ENCODE results near the gene HFE.
"Not testable (repeated sequence)": the region's sequence is repeated elsewhere in the genome, so short reads cannot be mapped to it uniquely, and the experiment has no call there.

HFE gene

DNA sequence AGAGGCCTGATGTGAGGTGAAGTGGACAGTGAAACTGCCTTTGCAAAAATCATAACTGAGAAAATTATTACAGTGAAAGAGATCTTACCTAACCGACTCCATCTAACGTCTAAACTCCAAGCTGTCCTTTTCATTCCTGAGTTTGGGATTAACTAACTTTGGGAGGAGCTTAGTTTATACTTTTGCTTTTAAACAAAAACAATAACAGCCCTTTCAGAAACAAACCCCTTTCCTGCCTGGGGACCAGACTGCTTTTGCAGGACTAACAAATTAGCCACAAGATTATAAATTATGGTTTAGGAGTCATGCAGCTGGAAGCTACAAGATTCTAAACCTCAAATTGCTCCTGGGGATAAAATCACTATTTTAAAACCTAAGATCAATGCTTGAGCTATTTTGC lies 38.6 kb upstream of the HFE start:
- Histone ChIP-seq H3K9ac (ENCODE audit: insufficient read length, low read depth) (no peak overlapping the region), H3K4me3 (ENCODE audit: insufficient read length, low read depth) (no peak overlapping the region), H3K9me3 (ENCODE audit: insufficient read depth, low read length) (no peaks in the 10 kb centered on the region), H3K36me3 (ENCODE audit: insufficient read depth, insufficient read length, low read length) (no peaks in the 10 kb centered on the region), H3K4me1 (ENCODE audit: insufficient read depth, insufficient read length) (no peaks in the 10 kb centered on the region), H3K27me3 (ENCODE audit: insufficient read depth, insufficient read length) (no peaks in the 10 kb centered on the region)
- no peak for TF ChIP-seq ZNF274 (IDR thresholded peaks at IDR 0.05; ENCODE audit: low read depth, low read length)
- DNase-seq (ENCODE audit: low read depth, low spot score), result no peak

DNA sequence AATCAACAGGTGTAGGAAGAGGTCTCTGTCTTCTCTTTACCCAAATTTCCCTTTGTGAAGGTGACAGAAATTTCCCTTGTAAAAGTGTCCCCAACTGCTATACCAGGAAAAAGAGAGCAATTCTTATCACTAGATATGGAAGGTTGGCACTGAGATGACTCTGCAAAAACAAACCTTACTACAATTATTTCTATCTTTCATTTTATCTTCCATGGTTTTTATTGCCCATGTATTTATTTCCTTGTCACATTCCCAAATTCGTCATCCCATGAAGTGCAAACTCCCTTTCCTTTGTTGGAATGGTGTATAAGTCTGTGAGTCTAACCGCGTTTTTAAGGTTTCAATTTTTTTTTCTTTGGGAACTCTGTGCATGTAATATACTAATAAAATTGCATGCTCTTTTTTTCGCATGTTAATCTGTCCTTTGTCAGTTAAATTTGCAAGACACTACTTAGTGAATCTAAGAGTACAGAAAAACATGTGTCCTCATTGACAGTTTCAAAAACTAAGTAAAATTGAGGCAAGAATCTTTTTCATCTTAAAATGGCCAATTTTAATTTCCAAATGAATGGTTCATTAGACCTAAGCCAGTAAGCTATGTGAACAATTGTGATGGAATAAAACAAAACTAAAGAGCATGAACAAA lies 35.4 kb upstream of the HFE start:
- no peaks in the 10 kb centered on the region for H3K9me3 ChIP-seq (ENCODE audit: insufficient read depth, low read length)
- H3K27me3 ChIP-seq (ENCODE audit: insufficient read depth, insufficient read length), result no peaks in the 10 kb centered on the region
- H3K4me1 ChIP-seq (ENCODE audit: insufficient read depth, insufficient read length), result no peaks in the 10 kb centered on the region
- H3K36me3 ChIP-seq (ENCODE audit: insufficient read depth, insufficient read length, low read length), result no peaks in the 10 kb centered on the region
- H3K9ac ChIP-seq (ENCODE audit: insufficient read length, low read depth), result no peak overlapping the region
- H3K4me3 ChIP-seq (ENCODE audit: insufficient read length, low read depth), result no peak overlapping the region
- DNase-seq (ENCODE audit: low read depth, low spot score), result no peak
- TF ChIP-seq ZNF274 (IDR thresholded peaks at IDR 0.05; ENCODE audit: low read depth, low read length), result no peak
- no peak for TF ChIP-seq SUZ12 (IDR thresholded peaks at IDR 0.05; ENCODE audit: extremely low read depth, insufficient read depth, insufficient read length)
- no peak for TF ChIP-seq YY1 (IDR thresholded peaks at IDR 0.05; ENCODE audit: insufficient read depth, insufficient read length)

DNA sequence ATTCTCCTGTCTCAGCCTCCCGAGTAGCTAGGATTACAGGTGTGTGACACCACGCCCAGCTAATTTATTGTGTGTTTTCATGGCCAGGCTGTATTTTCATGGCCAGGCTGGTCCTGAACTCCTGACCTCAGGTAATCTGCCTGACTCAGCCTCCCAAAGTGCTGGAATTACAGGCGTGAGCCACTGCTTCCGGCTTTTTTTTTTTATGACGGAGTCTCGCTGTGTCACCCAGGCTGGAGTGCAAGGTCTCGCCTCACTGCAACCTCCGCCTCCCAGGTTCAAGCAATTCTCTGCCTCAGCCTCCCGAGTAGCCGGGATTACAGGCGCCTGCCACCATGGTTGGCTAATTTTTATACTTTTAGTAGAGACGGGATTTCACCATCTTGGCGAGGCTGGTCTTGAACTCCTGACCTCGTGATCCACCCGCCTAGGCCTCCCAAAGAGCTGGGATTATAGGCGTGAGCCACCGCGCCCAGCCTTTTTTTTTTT lies 34.4 kb upstream of the HFE start:
- H3K4me1 ChIP-seq (ENCODE audit: insufficient read depth, insufficient read length); DNase-seq (ENCODE audit: low read depth, low spot score): not testable (repeated sequence)

DNA sequence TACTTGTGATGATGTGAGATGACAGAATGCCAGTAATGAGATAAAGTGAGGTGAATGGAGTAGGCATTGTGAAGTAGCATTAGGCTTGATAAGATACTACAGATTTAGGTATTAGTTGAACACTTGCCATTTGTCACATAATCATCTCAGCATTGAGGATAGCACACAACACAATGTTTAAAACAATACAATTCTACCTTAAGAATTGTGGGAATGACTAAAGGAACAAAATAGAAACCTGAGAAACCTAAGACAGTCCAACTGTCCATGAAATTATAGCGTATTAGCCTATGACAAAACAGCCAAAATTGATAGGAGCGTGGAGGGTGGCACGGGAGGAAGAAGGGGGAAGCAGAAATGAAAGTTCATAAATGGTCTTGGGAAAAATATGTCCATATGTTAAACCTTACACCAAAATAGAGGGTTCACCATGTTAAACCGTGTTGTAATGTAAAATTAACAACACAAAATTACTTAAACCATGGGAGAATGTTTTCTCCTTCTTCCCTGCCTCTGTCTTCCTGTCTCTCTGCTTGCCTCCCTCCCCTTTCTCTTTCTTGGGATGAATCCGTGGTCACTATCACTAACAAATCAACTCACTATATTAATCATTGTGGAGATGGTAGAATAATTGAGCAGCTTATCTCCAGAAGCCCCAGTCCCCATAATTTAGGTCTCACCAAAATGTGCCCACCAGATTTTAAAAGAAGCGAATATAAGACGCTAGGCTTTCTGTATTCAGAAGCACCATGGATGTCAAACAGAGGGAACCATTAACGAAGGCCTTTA lies 33.0 kb upstream of the HFE start:
- no peak for DNase-seq (ENCODE audit: low read depth, low spot score)
- no peaks in the 10 kb centered on the region for H3K9me3 ChIP-seq (ENCODE audit: insufficient read depth, low read length)
- no peaks in the 10 kb centered on the region for H3K27me3 ChIP-seq (ENCODE audit: insufficient read depth, insufficient read length)
- H3K9ac ChIP-seq (ENCODE audit: insufficient read length, low read depth), result peak overlapping the region; percentile 70
- TF ChIP-seq ZNF274 (IDR thresholded peaks at IDR 0.05; ENCODE audit: low read depth, low read length), result no peak
- no peak for TF ChIP-seq SUZ12 (IDR thresholded peaks at IDR 0.05; ENCODE audit: extremely low read depth, insufficient read depth, insufficient read length)
- TF ChIP-seq YY1 (IDR thresholded peaks at IDR 0.05; ENCODE audit: insufficient read depth, insufficient read length), result no peak
- H3K4me1 ChIP-seq (ENCODE audit: insufficient read depth, insufficient read length), result no peaks in the 10 kb centered on the region
- H3K36me3 ChIP-seq (ENCODE audit: insufficient read depth, insufficient read length, low read length), result no peaks in the 10 kb centered on the region
- H3K4me3 ChIP-seq (ENCODE audit: insufficient read length, low read depth), result peak overlapping the region; percentile 71

More for the DNA sequence above, 34.4 kb upstream of the HFE start:
- not testable (repeated sequence) for H3K9ac ChIP-seq (ENCODE audit: insufficient read length, low read depth); H3K4me3 ChIP-seq (ENCODE audit: insufficient read length, low read depth); H3K36me3 ChIP-seq (ENCODE audit: insufficient read depth, insufficient read length, low read length); H3K27me3 ChIP-seq (ENCODE audit: insufficient read depth, insufficient read length); H3K9me3 ChIP-seq (ENCODE audit: insufficient read depth, low read length)

DNA sequence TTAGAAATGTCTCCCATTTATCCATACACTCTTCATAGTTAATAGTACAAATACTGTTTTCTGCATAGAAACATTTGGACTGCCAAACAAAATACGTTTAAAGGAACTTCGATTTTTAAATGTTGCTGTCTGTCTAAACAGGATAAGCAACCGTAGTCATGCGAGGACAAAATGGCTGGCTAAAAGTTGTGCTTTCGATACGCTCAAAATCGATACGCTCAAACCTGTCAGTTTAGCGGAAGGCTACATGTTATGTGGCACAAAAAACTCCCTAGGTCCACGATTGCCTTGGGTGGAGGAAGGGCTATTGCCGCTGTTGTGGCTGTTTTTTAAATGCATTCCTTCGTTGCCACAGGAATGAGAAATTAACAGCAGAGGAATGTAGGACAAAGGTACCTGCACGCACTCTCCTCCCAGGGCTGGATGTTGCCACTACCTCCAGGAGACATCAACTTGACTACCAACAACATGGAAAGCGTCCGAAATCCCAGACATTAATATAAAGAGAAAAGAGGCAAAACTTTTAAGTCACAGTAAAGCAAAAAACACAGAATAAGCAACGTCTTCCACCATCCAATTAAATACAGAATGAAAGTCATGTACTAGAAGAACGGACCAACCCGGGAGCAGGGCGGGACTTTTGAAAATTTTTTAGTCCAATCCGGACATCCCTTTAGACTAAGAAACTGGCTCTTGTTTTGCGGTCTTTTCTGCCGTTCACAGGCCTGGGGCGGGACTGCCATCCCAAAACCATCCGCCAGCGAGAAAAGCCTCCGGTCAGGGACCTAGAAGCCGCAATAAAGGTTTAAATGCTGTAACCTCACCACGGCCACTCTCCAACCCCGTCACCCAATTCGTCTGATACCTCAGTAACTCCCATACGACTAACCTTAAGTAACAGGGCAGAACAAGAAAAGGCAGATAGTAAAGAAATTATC lies 32.2 kb upstream of the HFE start:
- no peak for DNase-seq (ENCODE audit: low read depth, low spot score)
- Histone ChIP-seq H3K4me1 (ENCODE audit: insufficient read depth, insufficient read length) (no peaks in the 10 kb centered on the region), H3K27me3 (ENCODE audit: insufficient read depth, insufficient read length) (no peaks in the 10 kb centered on the region), H3K4me3 (ENCODE audit: insufficient read length, low read depth) (peak overlapping the region; percentile 71), H3K9ac (ENCODE audit: insufficient read length, low read depth) (peak overlapping the region; percentile 70), H3K36me3 (ENCODE audit: insufficient read depth, insufficient read length, low read length) (no peaks in the 10 kb centered on the region), H3K9me3 (ENCODE audit: insufficient read depth, low read length) (no peaks in the 10 kb centered on the region)
- TF ChIP-seq SUZ12 (IDR thresholded peaks at IDR 0.05; ENCODE audit: extremely low read depth, insufficient read depth, insufficient read length), result no peak
- no peak for TF ChIP-seq ZNF274 (IDR thresholded peaks at IDR 0.05; ENCODE audit: low read depth, low read length)

DNA sequence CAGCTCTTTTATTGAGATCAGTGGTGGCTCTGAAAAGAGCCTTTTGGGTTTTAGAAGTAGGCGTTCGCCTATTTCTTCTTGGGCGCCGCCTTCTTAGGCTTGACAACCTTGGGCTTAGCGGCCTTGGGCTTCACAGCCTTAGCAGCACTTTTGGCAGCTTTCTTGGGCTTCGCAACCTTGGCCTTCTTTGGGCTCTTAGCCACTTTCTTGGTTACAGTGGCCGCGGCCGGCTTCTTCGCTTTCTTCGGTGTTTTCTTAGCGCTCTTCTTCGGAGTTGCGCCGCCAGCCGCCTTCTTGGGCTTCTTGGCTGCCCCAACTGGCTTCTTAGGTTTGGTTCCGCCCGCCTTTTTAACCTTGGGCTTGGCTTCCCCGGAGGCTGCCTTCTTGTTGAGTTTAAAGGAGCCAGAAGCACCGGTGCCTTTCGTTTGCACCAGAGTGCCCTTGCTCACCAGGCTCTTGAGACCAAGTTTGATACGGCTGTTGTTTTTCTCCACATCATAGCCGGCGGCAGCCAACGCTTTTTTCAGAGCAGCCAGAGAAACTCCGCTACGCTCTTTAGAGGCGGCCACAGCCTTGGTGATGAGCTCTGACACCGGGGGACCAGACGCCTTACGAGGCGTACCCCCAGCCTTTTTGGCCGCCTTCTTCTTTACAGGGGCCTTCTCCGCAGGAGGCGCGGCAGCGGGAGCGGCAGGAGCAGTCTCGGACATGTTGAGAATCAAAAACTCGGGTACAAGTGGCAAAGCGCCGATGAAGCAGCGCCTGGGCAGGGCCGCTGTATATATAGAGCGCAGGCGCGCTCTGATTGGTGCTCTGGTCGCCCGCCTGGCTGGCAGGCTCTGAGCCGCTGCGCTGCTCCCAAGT lies 31.3 kb upstream of the HFE start:
- no peak for DNase-seq (ENCODE audit: low read depth, low spot score)
- Histone ChIP-seq H3K27me3 (ENCODE audit: insufficient read depth, insufficient read length) (no peaks in the 10 kb centered on the region), H3K9me3 (ENCODE audit: insufficient read depth, low read length) (no peaks in the 10 kb centered on the region), H3K4me1 (ENCODE audit: insufficient read depth, insufficient read length) (no peaks in the 10 kb centered on the region), H3K36me3 (ENCODE audit: insufficient read depth, insufficient read length, low read length) (no peaks in the 10 kb centered on the region), H3K4me3 (ENCODE audit: insufficient read length, low read depth) (peak overlapping the region; percentile 71), H3K9ac (ENCODE audit: insufficient read length, low read depth) (peak overlapping the region; percentile 70)
- TF ChIP-seq SUZ12 (IDR thresholded peaks at IDR 0.05; ENCODE audit: extremely low read depth, insufficient read depth, insufficient read length), result no peak
- no peak for TF ChIP-seq ZNF274 (IDR thresholded peaks at IDR 0.05; ENCODE audit: low read depth, low read length)
- no peak for TF ChIP-seq YY1 (IDR thresholded peaks at IDR 0.05; ENCODE audit: insufficient read depth, insufficient read length)

All from NT2/D1 (cell line).